GM18508 (cell line): ENCODE measurements around the gene LUZP2.
"Not testable (repeated sequence)": the region's sequence is repeated elsewhere in the genome, so short reads cannot be mapped to it uniquely, and the experiment has no call there.

Experiments
- ATAC-seq: cut with Tn5 transposase; IDR thresholded peaks from one replicate; pipeline ENCODE4 v1.9.1; 2021; ENCODE audit warnings: moderate number of reproducible peaks; ENCODE audit not compliant: insufficient read depth, unreplicated experiment

The LUZP2 gene

GRCh38 chr11:24885580-24886173 is 388.8 kb downstream of the LUZP2 start:
- no peak for ATAC-seq

- no peak for ATAC-seq
Observed at GRCh38 chr11:24886880-24887619, 390.2 kb downstream of the LUZP2 start.

- no peak for ATAC-seq
Observed at GRCh38 chr11:24890426-24890825, 393.6 kb downstream of the LUZP2 start.

GRCh38 chr11:24891845-24892492 is 395.1 kb downstream of the LUZP2 start:
- ATAC-seq = not testable (repeated sequence)

GRCh38 chr11:24896118-24896835 is 399.4 kb downstream of the LUZP2 start:
- ATAC-seq = no peak

GRCh38 chr11:24900514-24900913 is 403.7 kb downstream of the LUZP2 start:
- ATAC-seq = no peak

- no peak for ATAC-seq
Observed at GRCh38 chr11:24900960-24901549, 404.2 kb downstream of the LUZP2 start.

GRCh38 chr11:24903555-24903954 is 406.7 kb downstream of the LUZP2 start:
- ATAC-seq = no peak

- no peak for ATAC-seq
Observed at GRCh38 chr11:24925091-24925490, 428.2 kb downstream of the LUZP2 start.

GRCh38 chr11:24932110-24933000 is 435.5 kb downstream of the LUZP2 start:
- no peak for ATAC-seq

- ATAC-seq = no peak
Observed at GRCh38 chr11:24934733-24935439, 438.0 kb downstream of the LUZP2 start.

- ATAC-seq = no peak
Observed at GRCh38 chr11:24944891-24945290, 448.0 kb downstream of the LUZP2 start.

- ATAC-seq = no peak
Observed at GRCh38 chr11:24949406-24949805, 452.6 kb downstream of the LUZP2 start.

- no peak for ATAC-seq
Observed at GRCh38 chr11:24963852-24964251, 467.0 kb downstream of the LUZP2 start.

GRCh38 chr11:24965748-24966147 is 468.9 kb downstream of the LUZP2 start:
- no peak for ATAC-seq

- not testable (repeated sequence) for ATAC-seq
Observed at GRCh38 chr11:24993903-24994302, 497.1 kb downstream of the LUZP2 start.

GRCh38 chr11:24999929-25000328 is 503.1 kb downstream of the LUZP2 start:
- not testable (repeated sequence) for ATAC-seq

- no peak for ATAC-seq
Observed at GRCh38 chr11:25037431-25037830, 540.6 kb downstream of the LUZP2 start.

- ATAC-seq = no peak
Observed at GRCh38 chr11:25038131-25038530, 541.3 kb downstream of the LUZP2 start.
